K562 (cell line): ENCODE data around the gene ALDH1A2. TPM values are rescaled to one million over a fixed set of nuclear protein-coding genes. Genes with fewer than 3 reads are reported as not detected.

ENCODE experiments used
- EHMT2 ChIP-seq: fragments of 450-650 bp; IDR thresholded peaks from 2 replicates; pipeline ENCODE4 v1.6.1; 2018; ENCODE audit warnings: antibody characterized with exemption
- EP400 ChIP-seq: fragments of 450-650 bp; IDR thresholded peaks from 2 replicates; pipeline ENCODE4 v1.6.1; 2017; ENCODE audit warnings: antibody characterized with exemption, mild to moderate bottlenecking, moderate library complexity
- FOS ChIP-seq: IDR thresholded peaks from 3 replicates; pipeline ENCODE4 v1.6.1; 2011; ENCODE audit not compliant: insufficient read length; ENCODE audit errors: extremely low read depth
- FOXK1 ChIP-seq: sonication (generic); formaldehyde crosslinking; IDR thresholded peaks from 2 replicates; pipeline ENCODE4 v1.8.0; 2022; ENCODE audit warnings: missing genetic modification reagents, mild to moderate bottlenecking, borderline replicate concordance
- GTF2A2 ChIP-seq: IDR thresholded peaks from 2 replicates; pipeline ENCODE4 v1.6.1; 2016; ENCODE audit warnings: mild to moderate bottlenecking, missing genetic modification characterization, missing compliant biosample characterization
- JUN ChIP-seq, 2 experiments: sonication (generic) in 1 of 2; formaldehyde crosslinking in 1 of 2; IDR thresholded peaks; 2 replicates each; pipeline versions ENCODE4 v1.6.1 to v1.8.0; 2012 to 2022; ENCODE audit warnings: borderline replicate concordance in 2 of 2, mild to moderate bottlenecking in 2 of 2, improper control_type of control experiment in 1 of 2, low read depth in 1 of 2, low read length in 1 of 2, missing genetic modification reagents in 1 of 2
- MECOM ChIP-seq: fragments of 250-450 bp; sonication (Bioruptor Pico); IDR thresholded peaks from 2 replicates; pipeline ENCODE4 v1.8.0; 2022; ENCODE audit warnings: inconsistent platforms
- PHF21A ChIP-seq: fragments of 450-650 bp; IDR thresholded peaks from 2 replicates; pipeline ENCODE4 v1.6.1; 2017; ENCODE audit warnings: low read depth, borderline replicate concordance
- SMAD1 ChIP-seq: fragments of 150-350 bp; IDR thresholded peaks from 2 replicates; pipeline ENCODE4 v1.6.1; 2014; ENCODE audit warnings: low read length, low read depth; ENCODE audit not compliant: partially characterized antibody
- TCF7L2 ChIP-seq: fragments of 150-350 bp; IDR thresholded peaks from 2 replicates; pipeline ENCODE4 v1.6.1; 2016; ENCODE audit warnings: low read depth, mild to moderate bottlenecking, low read length, moderate library complexity
- THRAP3 ChIP-seq: fragments of 450-650 bp; IDR thresholded peaks from 2 replicates; pipeline ENCODE4 v1.6.1; 2016; ENCODE audit warnings: mild to moderate bottlenecking, inconsistent platforms, borderline replicate concordance
- ZKSCAN1 ChIP-seq: fragments of 150-350 bp; IDR thresholded peaks from 2 replicates; pipeline ENCODE4 v1.6.1; 2016; ENCODE audit warnings: low read depth, low read length
- ZNF121 ChIP-seq: sonication (generic); formaldehyde crosslinking; conservative IDR thresholded peaks from 2 replicates; pipeline ENCODE4 v1.8.0; 2022; ENCODE audit warnings: missing genetic modification reagents
- polyA plus RNA-seq, 8 experiments: library from polyadenylated mRNA; depleted of rRNA in 4 of 8; stranded (reverse) in 5 of 8; unstranded in 3 of 8; fragments of >200 nt; fragmentation: Nextera tagmentation in 2 of 8; fragmentation: Illumina TruSeq in 1 of 8; extraction: Ambion mirVana in 2 of 8; extraction: Trizol in 1 of 8; gene quantifications; 2 replicates each; pipeline versions ENCODE4 v1.2.1 to v1.2.3, GENCODE V29; 2011 to 2014; ENCODE audit warnings: inconsistent platforms in 1 of 8, missing spikeins in 1 of 8
- total RNA-seq, 7 experiments: library from RNA; depleted of rRNA in 6 of 7; stranded (reverse); fragments of >200 nt in 6 of 7; fragmentation: Illumina TruSeq in 2 of 7; extraction: Trizol in 2 of 7; gene quantifications; 2 replicates each; pipeline versions ENCODE4 v1.2.1 to v1.2.3, GENCODE V29; 2011 to 2021; ENCODE audit warnings: low replicate concordance in 1 of 7
- TF ChIP-seq, protein P1 (sequence below), 2 experiments: fragments of 150-350 bp in 1 of 2; IDR thresholded peaks; 2 replicates each; pipeline ENCODE4 v1.6.1; 2012 to 2016; ENCODE audit warnings: low read depth in 2 of 2, low read length in 2 of 2, mild to moderate bottlenecking in 1 of 2, moderate library complexity in 1 of 2
- TF ChIP-seq, protein P2 (sequence below), 2 experiments: IDR thresholded peaks in 1 of 2; conservative IDR thresholded peaks in 1 of 2; 2 replicates each; pipeline ENCODE4 v1.6.1; 2016; ENCODE audit warnings: low read depth in 2 of 2, mild to moderate bottlenecking in 1 of 2, missing compliant biosample characterization in 1 of 2, missing genetic modification characterization in 1 of 2, moderate library complexity in 1 of 2
- TF ChIP-seq, protein P3 (sequence below): sonication (generic); IDR thresholded peaks from 2 replicates; pipeline ENCODE4 v1.6.1; 2016
- TF ChIP-seq, protein P4 (sequence below): sonication (generic); formaldehyde crosslinking; IDR thresholded peaks from 2 replicates; pipeline ENCODE4 v1.4.0; 2020; ENCODE audit warnings: mild to moderate bottlenecking, missing genetic modification reagents
- TF ChIP-seq, protein P5 (sequence below): fragments of 450-650 bp; IDR thresholded peaks from 2 replicates; pipeline ENCODE4 v1.6.1; 2016

ALDH1A2 gene
- total and polyA plus RNA-seq, 9 of the 15 experiments (the other 6 are each of a cell fraction or from before 2014, with no cell fraction given) = 115 to 393 (median 333) TPM

DNA sequence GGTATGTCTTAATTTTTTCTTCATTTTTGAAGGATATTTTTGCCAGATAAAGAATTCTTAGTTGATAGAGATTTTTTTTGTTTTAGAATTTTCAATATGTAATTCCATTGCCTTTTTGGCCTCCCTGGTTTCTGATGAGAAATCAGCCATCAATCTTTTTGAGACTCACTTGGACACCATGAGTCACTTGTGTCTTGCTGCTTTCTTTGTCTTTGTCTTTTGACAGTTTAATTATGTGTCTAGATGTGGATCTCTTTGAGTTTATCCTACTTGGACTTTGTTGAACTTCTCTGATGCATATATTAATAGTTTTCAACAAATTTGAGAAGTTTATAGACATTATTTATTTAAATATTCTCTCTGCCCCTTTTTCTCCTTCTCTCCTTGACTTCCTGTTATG lies 38.0 kb upstream of the ALDH1A2 start (continued):
- TF ChIP-seq, protein P1, sequence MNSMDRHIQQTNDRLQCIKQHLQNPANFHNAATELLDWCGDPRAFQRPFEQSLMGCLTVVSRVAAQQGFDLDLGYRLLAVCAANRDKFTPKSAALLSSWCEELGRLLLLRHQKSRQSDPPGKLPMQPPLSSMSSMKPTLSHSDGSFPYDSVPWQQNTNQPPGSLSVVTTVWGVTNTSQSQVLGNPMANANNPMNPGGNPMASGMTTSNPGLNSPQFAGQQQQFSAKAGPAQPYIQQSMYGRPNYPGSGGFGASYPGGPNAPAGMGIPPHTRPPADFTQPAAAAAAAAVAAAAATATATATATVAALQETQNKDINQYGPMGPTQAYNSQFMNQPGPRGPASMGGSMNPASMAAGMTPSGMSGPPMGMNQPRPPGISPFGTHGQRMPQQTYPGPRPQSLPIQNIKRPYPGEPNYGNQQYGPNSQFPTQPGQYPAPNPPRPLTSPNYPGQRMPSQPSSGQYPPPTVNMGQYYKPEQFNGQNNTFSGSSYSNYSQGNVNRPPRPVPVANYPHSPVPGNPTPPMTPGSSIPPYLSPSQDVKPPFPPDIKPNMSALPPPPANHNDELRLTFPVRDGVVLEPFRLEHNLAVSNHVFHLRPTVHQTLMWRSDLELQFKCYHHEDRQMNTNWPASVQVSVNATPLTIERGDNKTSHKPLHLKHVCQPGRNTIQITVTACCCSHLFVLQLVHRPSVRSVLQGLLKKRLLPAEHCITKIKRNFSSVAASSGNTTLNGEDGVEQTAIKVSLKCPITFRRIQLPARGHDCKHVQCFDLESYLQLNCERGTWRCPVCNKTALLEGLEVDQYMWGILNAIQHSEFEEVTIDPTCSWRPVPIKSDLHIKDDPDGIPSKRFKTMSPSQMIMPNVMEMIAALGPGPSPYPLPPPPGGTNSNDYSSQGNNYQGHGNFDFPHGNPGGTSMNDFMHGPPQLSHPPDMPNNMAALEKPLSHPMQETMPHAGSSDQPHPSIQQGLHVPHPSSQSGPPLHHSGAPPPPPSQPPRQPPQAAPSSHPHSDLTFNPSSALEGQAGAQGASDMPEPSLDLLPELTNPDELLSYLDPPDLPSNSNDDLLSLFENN (IDR thresholded peaks at IDR 0.05; ENCODE audit: low read depth in 2 of 2, low read length in 2 of 2) = no peak
- no peak for TF ChIP-seq FOS
- TF ChIP-seq, protein P2, sequence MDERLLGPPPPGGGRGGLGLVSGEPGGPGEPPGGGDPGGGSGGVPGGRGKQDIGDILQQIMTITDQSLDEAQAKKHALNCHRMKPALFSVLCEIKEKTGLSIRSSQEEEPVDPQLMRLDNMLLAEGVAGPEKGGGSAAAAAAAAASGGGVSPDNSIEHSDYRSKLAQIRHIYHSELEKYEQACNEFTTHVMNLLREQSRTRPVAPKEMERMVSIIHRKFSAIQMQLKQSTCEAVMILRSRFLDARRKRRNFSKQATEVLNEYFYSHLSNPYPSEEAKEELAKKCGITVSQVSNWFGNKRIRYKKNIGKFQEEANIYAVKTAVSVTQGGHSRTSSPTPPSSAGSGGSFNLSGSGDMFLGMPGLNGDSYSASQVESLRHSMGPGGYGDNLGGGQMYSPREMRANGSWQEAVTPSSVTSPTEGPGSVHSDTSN (CRISPR knock-in tag; IDR thresholded peaks at IDR 0.05; ENCODE audit: low read depth) = no peak
- TF ChIP-seq, protein P2 (tag; conservative IDR thresholded peaks at IDR 0.05; ENCODE audit: low read depth) = peak; percentile 77
- peak; percentile 42; the same call in 1 of the 2 replicates for TF ChIP-seq EHMT2
- peak; percentile 63; the same call in 1 of the 2 replicates for TF ChIP-seq JUN (IDR thresholded peaks at IDR 0.05; ENCODE audit: borderline replicate concordance, low read depth, low read length)
- TF ChIP-seq JUN (CRISPR knock-in tag; IDR thresholded peaks at IDR 0.05; ENCODE audit: borderline replicate concordance) = no peak
- TF ChIP-seq, protein P3, sequence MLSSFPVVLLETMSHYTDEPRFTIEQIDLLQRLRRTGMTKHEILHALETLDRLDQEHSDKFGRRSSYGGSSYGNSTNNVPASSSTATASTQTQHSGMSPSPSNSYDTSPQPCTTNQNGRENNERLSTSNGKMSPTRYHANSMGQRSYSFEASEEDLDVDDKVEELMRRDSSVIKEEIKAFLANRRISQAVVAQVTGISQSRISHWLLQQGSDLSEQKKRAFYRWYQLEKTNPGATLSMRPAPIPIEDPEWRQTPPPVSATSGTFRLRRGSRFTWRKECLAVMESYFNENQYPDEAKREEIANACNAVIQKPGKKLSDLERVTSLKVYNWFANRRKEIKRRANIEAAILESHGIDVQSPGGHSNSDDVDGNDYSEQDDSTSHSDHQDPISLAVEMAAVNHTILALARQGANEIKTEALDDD = no peak
- TF ChIP-seq ZKSCAN1 = no peak
- no peak for TF ChIP-seq ZNF121 (CRISPR knock-in tag)
- TF ChIP-seq, protein P4, sequence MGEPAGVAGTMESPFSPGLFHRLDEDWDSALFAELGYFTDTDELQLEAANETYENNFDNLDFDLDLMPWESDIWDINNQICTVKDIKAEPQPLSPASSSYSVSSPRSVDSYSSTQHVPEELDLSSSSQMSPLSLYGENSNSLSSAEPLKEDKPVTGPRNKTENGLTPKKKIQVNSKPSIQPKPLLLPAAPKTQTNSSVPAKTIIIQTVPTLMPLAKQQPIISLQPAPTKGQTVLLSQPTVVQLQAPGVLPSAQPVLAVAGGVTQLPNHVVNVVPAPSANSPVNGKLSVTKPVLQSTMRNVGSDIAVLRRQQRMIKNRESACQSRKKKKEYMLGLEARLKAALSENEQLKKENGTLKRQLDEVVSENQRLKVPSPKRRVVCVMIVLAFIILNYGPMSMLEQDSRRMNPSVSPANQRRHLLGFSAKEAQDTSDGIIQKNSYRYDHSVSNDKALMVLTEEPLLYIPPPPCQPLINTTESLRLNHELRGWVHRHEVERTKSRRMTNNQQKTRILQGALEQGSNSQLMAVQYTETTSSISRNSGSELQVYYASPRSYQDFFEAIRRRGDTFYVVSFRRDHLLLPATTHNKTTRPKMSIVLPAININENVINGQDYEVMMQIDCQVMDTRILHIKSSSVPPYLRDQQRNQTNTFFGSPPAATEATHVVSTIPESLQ (CRISPR knock-in tag) = no peak
- TF ChIP-seq, protein P5, sequence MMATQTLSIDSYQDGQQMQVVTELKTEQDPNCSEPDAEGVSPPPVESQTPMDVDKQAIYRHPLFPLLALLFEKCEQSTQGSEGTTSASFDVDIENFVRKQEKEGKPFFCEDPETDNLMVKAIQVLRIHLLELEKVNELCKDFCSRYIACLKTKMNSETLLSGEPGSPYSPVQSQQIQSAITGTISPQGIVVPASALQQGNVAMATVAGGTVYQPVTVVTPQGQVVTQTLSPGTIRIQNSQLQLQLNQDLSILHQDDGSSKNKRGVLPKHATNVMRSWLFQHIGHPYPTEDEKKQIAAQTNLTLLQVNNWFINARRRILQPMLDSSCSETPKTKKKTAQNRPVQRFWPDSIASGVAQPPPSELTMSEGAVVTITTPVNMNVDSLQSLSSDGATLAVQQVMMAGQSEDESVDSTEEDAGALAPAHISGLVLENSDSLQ = peak; percentile 75
- no peak for TF ChIP-seq PHF21A
- no peak for TF ChIP-seq GTF2A2 (tag)
- TF ChIP-seq SMAD1 = no peak
- TF ChIP-seq FOXK1 = no peak
- TF ChIP-seq THRAP3 = no peak
- TF ChIP-seq TCF7L2 = no peak
- no peak for TF ChIP-seq MECOM (CRISPR knock-in tag)
- no peak; the same call in 1 of the 2 replicates for TF ChIP-seq EP400
